ENCODE measurements around the gene MGAT4C.

Gene MGAT4C

DNA sequence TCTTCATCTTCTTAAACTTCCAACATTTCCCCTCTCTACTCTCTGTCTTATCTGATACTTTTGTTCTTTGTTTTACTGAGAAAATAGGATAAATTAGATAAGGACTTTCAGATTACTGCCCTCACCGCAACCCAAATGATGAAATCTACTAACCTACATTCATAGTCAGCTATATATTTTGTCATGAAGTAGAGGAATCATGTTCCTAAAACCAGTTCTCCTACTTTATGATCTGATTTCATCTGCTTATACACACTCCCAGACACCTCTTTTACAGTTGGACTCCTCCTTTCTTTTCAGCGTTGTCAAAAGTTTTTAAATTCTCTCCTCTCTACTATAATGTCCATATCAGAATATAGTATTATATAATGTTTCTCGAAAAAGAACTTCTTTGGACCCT lies 29.7 kb downstream of the MGAT4C start:
- H3K4me3 ChIP-seq (ENCODE audit: low read length), result no peak overlapping the region
- H3K36me3 ChIP-seq (ENCODE audit: control insufficient read depth, insufficient read depth, low read length), result no peaks in the 10 kb centered on the region
- H3K27me3 ChIP-seq (ENCODE audit: control insufficient read depth, insufficient read depth, low read length), result no peaks in the 10 kb centered on the region
- no peaks in the 10 kb centered on the region for H3K9me3 ChIP-seq (ENCODE audit: control insufficient read depth, low read length)
- H3K9ac ChIP-seq (ENCODE audit: low read length), result no peak overlapping the region
- H3K4me1 ChIP-seq (ENCODE audit: control insufficient read depth, insufficient read depth, low read length), result no peaks in the 10 kb centered on the region

DNA sequence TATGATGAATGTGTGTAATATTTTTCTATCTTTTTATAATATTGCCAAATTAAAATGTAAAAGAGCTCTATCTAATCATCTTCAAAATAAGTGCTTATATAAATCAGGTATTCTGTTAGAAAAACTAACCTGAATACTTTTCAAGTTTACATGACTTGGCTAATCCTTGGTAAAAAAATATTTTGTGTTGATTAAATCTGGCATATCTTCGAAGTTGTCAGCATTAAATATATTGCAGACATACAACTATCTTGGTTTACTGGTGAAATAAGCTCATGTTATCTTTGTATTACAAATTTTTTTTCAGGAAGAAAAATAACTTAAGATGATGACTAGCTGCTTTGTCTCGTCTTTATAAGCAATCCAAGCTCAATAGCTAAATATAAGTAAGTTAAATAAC lies 39.6 kb downstream of the MGAT4C start:
- H3K9me3 ChIP-seq (ENCODE audit: control insufficient read depth, low read length), result no peaks in the 10 kb centered on the region
- H3K36me3 ChIP-seq (ENCODE audit: control insufficient read depth, insufficient read depth, low read length), result no peaks in the 10 kb centered on the region
- no peaks in the 10 kb centered on the region for H3K4me1 ChIP-seq (ENCODE audit: control insufficient read depth, insufficient read depth, low read length)
- no peak overlapping the region for H3K9ac ChIP-seq (ENCODE audit: low read length)
- no peaks in the 10 kb centered on the region for H3K27me3 ChIP-seq (ENCODE audit: control insufficient read depth, insufficient read depth, low read length)
- H3K4me3 ChIP-seq (ENCODE audit: low read length), result no peak overlapping the region

DNA sequence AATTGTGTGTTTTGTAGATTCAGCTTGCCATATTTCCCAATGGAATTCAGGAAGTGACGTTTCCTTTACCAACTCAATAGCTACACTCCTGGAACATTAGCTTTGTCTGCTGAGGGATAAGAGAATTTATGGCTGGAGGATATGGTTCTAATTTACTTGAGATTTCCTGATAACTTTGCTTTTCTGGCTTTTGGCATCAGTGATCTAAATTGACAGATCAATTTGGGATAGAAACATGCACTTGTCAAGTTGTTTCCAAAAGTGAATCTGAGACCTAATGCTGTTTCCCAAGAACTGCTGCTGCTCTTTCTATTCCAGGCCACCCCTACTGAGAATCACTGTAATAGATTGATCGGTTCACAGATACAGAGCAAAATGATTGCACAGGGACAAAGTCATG lies 43.2 kb downstream of the MGAT4C start:
- Histone ChIP-seq H3K27me3 (ENCODE audit: control insufficient read depth, insufficient read depth, low read length) (no peaks in the 10 kb centered on the region), H3K4me3 (ENCODE audit: low read length) (no peak overlapping the region), H3K36me3 (ENCODE audit: control insufficient read depth, insufficient read depth, low read length) (no peaks in the 10 kb centered on the region), H3K9ac (ENCODE audit: low read length) (no peak overlapping the region), H3K4me1 (ENCODE audit: control insufficient read depth, insufficient read depth, low read length) (no peaks in the 10 kb centered on the region), H3K9me3 (ENCODE audit: control insufficient read depth, low read length) (no peaks in the 10 kb centered on the region)

DNA sequence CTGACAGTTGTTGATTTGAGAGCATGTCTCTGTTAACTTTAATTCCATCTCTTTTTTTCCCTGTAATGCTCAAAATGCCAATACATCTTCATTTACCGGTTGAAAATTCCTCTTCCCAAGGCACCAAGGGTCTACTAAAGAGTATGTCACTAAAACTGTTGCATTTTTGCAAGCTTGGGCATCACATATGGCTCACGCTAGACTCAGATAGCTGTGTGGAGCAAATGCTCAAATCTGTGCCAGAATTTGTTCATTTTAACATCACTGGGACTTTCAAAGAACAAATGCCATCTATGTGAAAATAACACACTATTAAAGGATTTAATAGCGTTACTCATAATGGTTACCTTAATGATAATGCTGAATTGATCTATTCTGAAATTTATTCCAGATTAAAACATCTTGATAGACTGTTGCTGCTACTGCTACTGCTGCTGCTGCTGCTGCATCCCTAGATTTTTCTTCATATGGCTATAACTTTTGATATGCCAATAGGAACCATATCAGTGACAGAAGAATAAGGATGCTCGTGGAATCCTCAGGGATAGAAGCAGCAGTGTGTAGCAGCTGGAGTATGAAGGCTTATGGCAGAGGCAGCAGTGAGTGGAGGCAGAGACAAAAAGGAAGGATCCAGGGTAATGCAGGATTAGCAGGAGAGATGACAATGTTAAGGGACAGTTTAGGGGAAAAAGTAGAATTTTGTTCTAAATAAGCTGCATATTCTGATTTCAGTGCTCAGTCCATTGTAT lies 57.3 kb downstream of the MGAT4C start:
- Histone ChIP-seq H3K36me3 (ENCODE audit: control insufficient read depth, insufficient read depth, low read length) (no peaks in the 10 kb centered on the region), H3K9ac (ENCODE audit: low read length) (no peak overlapping the region), H3K27me3 (ENCODE audit: control insufficient read depth, insufficient read depth, low read length) (no peaks in the 10 kb centered on the region), H3K4me3 (ENCODE audit: low read length) (no peak overlapping the region), H3K4me1 (ENCODE audit: control insufficient read depth, insufficient read depth, low read length) (no peaks in the 10 kb centered on the region), H3K9me3 (ENCODE audit: control insufficient read depth, low read length) (no peaks in the 10 kb centered on the region)

DNA sequence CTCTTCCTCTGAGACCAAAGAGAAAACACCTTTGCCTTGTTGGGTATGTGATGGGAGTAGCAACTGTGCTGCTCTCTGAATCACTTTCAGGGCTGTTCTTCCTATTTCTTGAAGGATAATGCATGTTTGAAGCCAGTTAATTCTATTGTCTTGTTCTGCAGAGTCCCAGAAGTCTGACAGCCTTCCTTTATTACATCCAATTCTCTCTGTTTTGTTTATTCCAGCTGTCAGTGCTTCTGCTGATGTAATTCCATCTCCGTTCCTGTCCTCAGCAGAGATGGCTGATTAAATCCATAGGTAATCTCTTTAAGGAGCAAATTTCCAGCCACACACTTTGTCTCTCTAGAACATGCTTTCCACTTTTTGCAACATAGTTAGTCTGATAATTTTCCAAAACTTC lies 59.7 kb downstream of the MGAT4C start:
- no peak overlapping the region for H3K9ac ChIP-seq (ENCODE audit: low read length)
- no peaks in the 10 kb centered on the region for H3K4me1 ChIP-seq (ENCODE audit: control insufficient read depth, insufficient read depth, low read length)
- no peak overlapping the region for H3K4me3 ChIP-seq (ENCODE audit: low read length)
- H3K27me3 ChIP-seq (ENCODE audit: control insufficient read depth, insufficient read depth, low read length), result no peaks in the 10 kb centered on the region
- H3K36me3 ChIP-seq (ENCODE audit: control insufficient read depth, insufficient read depth, low read length), result no peaks in the 10 kb centered on the region
- H3K9me3 ChIP-seq (ENCODE audit: control insufficient read depth, low read length), result no peaks in the 10 kb centered on the region

DNA sequence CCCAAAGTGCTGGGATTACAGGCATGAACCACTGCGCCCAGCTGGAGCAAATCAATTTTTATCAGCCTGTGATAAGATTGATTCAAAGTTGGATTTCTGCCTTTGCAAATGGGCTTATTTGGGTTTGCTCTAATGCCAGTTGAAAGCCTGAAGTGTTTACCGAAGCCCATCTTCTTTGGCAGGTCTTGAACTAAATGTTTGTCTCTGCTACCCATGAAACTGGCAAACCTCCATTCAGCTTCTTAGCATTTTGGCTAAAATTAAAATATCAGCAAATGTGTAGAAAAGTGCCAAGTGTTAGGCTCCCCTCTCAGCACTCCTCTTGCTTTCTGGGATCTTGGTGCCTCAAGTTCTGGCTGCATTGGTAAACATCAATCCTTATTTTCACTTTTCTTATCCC lies 61.5 kb downstream of the MGAT4C start:
- H3K9me3 ChIP-seq (ENCODE audit: control insufficient read depth, low read length), result no peaks in the 10 kb centered on the region
- no peaks in the 10 kb centered on the region for H3K27me3 ChIP-seq (ENCODE audit: control insufficient read depth, insufficient read depth, low read length)
- no peak overlapping the region for H3K9ac ChIP-seq (ENCODE audit: low read length)
- H3K4me1 ChIP-seq (ENCODE audit: control insufficient read depth, insufficient read depth, low read length), result no peaks in the 10 kb centered on the region
- H3K36me3 ChIP-seq (ENCODE audit: control insufficient read depth, insufficient read depth, low read length), result no peaks in the 10 kb centered on the region
- no peak overlapping the region for H3K4me3 ChIP-seq (ENCODE audit: low read length)

DNA sequence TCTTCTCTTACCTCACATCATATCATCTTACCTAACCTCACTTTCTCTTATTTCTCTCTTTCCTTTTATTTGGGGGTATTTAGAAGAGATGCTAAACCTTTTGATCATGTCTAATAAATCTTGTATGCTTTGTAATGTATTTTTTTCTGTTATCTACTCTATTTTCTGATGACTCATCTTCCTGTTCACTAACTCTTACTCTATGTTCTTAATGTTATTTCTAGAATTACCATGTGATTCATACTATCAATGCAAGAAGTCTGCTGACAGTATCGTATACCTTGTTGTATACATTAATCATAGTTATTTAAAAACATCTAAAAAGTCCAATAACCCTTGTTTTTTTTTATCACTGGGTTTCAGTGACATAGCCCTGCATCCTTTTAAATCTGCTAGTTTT lies 62.3 kb downstream of the MGAT4C start:
- no peak overlapping the region for H3K4me3 ChIP-seq (ENCODE audit: low read length)
- H3K36me3 ChIP-seq (ENCODE audit: control insufficient read depth, insufficient read depth, low read length), result no peaks in the 10 kb centered on the region
- no peaks in the 10 kb centered on the region for H3K27me3 ChIP-seq (ENCODE audit: control insufficient read depth, insufficient read depth, low read length)
- H3K9me3 ChIP-seq (ENCODE audit: control insufficient read depth, low read length), result no peaks in the 10 kb centered on the region
- H3K9ac ChIP-seq (ENCODE audit: low read length), result no peak overlapping the region
- H3K4me1 ChIP-seq (ENCODE audit: control insufficient read depth, insufficient read depth, low read length), result no peaks in the 10 kb centered on the region

DNA sequence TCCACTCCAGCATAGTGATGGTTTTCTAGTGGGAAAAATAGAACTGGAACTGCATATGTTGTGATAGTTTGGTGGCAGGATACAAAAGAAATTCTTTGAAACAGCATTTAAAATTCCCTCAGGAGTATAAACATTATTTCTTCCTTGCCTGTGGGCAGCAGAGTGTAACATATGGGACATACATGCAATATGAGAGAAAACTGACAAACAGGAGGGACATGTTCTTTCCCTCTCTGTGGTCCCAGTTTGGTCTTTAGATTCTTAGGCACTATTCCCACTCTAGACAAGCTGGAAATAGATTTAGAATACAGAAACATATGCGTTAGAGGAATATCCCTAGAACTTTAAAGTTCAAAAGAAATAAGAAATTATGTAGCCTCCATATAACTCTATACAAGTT lies 68.0 kb downstream of the MGAT4C start:
- H3K9me3 ChIP-seq (ENCODE audit: control insufficient read depth, low read length), result no peaks in the 10 kb centered on the region
- no peaks in the 10 kb centered on the region for H3K27me3 ChIP-seq (ENCODE audit: control insufficient read depth, insufficient read depth, low read length)
- no peaks in the 10 kb centered on the region for H3K4me1 ChIP-seq (ENCODE audit: control insufficient read depth, insufficient read depth, low read length)
- no peak overlapping the region for H3K4me3 ChIP-seq (ENCODE audit: low read length)
- H3K9ac ChIP-seq (ENCODE audit: low read length), result no peak overlapping the region
- no peaks in the 10 kb centered on the region for H3K36me3 ChIP-seq (ENCODE audit: control insufficient read depth, insufficient read depth, low read length)

DNA sequence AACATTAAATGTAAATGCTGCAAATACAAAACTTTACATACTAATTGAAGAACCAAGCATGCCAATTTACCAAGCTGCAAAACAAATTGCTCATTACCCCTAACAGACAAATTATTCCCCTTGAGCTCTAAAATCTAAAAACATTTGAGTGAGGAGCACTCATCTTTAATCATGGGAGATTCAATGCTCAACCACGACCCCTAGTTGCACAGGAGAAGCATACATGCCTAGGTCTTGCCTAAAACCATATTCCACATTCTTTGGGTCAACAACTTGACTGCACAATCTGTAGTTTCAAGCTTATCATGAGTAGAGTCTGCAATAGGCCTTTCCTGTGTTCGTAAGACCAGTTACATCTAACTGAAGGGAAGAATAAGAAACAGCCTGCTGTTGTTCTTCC lies 69.7 kb downstream of the MGAT4C start:
- H3K36me3 ChIP-seq (ENCODE audit: control insufficient read depth, insufficient read depth, low read length), result no peaks in the 10 kb centered on the region

DNA sequence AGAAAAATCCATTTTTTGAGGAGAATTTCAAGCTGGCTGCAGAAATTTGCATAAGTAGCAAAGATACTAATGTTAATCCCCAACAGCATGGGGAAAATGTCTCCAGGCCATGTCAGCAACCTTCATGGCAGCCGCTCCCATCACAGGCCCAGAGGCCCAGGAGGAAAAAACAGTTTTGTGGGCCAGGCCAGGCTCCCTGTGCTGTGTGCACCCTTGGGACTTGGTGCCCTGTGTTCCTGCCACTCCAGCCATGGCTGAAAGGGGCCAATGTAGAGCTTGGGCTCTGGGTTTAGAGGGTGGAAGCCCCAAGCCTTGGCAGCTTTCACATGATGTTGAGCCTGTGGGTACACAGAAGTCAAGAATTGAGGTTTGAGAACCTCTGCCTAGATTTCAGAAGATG lies 76.3 kb downstream of the MGAT4C start:
- no peaks in the 10 kb centered on the region for H3K36me3 ChIP-seq (ENCODE audit: control insufficient read depth, insufficient read depth, low read length)
- H3K9ac ChIP-seq (ENCODE audit: low read length), result no peak overlapping the region
- no peaks in the 10 kb centered on the region for H3K9me3 ChIP-seq (ENCODE audit: control insufficient read depth, low read length)
- no peak overlapping the region for H3K4me3 ChIP-seq (ENCODE audit: low read length)
- no peaks in the 10 kb centered on the region for H3K27me3 ChIP-seq (ENCODE audit: control insufficient read depth, insufficient read depth, low read length)
- H3K4me1 ChIP-seq (ENCODE audit: control insufficient read depth, insufficient read depth, low read length), result no peaks in the 10 kb centered on the region

More for the DNA sequence above, 69.7 kb downstream of the MGAT4C start:
- Histone ChIP-seq H3K9ac (ENCODE audit: low read length) (no peak overlapping the region), H3K4me1 (ENCODE audit: control insufficient read depth, insufficient read depth, low read length) (no peaks in the 10 kb centered on the region), H3K4me3 (ENCODE audit: low read length) (no peak overlapping the region), H3K9me3 (ENCODE audit: control insufficient read depth, low read length) (no peaks in the 10 kb centered on the region), H3K27me3 (ENCODE audit: control insufficient read depth, insufficient read depth, low read length) (no peaks in the 10 kb centered on the region)

DNA sequence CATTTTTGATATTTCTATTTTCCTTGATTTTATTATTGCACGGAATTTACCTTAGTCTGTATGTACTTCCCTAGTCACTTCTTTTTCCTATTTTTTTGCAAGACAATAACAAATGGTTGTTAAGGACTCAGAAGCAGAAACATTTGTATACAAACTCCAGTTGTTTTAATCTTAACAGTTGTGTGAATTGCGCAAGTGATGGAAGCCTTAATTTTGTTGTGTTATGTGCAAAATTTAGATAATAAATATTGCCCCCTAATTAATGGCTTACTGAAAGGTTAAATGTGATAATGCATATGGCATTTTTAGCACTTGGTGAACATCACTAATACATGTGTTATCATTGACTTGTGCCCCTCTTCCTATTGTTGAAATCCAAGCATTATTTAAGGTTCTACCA lies 82.0 kb downstream of the MGAT4C start:
- no peaks in the 10 kb centered on the region for H3K4me1 ChIP-seq (ENCODE audit: control insufficient read depth, insufficient read depth, low read length)
- no peak overlapping the region for H3K9ac ChIP-seq (ENCODE audit: low read length)
- no peak overlapping the region for H3K4me3 ChIP-seq (ENCODE audit: low read length)
- H3K9me3 ChIP-seq (ENCODE audit: control insufficient read depth, low read length), result no peaks in the 10 kb centered on the region
- no peaks in the 10 kb centered on the region for H3K36me3 ChIP-seq (ENCODE audit: control insufficient read depth, insufficient read depth, low read length)
- H3K27me3 ChIP-seq (ENCODE audit: control insufficient read depth, insufficient read depth, low read length), result no peaks in the 10 kb centered on the region

DNA sequence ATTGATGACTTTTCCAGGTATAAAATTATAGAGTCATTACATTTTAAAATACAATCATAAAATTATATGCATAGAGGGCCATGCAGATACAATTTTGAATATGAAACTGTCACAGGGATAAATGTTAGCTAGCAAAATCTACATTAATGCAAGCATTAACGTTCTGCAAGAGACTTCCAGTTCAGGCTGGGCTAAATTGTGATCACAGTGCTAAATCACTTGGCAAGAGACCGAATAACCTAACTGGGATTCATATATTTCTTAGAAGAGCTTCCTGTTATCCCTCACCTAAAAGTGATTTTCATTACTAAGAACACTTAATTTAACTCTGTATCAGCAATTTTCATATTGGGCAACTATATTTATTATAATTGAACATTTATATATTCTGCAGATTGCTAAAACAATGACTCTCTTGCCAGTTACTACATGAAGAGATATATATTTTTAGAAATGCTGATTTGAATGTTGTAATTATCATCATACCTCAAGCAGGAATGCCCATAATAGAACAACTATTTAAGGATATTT lies 83.2 kb downstream of the MGAT4C start:
- Histone ChIP-seq H3K27me3 (ENCODE audit: control insufficient read depth, insufficient read depth, low read length) (no peaks in the 10 kb centered on the region), H3K9me3 (ENCODE audit: control insufficient read depth, low read length) (no peaks in the 10 kb centered on the region), H3K4me1 (ENCODE audit: control insufficient read depth, insufficient read depth, low read length) (no peaks in the 10 kb centered on the region), H3K9ac (ENCODE audit: low read length) (no peak overlapping the region), H3K36me3 (ENCODE audit: control insufficient read depth, insufficient read depth, low read length) (no peaks in the 10 kb centered on the region), H3K4me3 (ENCODE audit: low read length) (no peak overlapping the region)

DNA sequence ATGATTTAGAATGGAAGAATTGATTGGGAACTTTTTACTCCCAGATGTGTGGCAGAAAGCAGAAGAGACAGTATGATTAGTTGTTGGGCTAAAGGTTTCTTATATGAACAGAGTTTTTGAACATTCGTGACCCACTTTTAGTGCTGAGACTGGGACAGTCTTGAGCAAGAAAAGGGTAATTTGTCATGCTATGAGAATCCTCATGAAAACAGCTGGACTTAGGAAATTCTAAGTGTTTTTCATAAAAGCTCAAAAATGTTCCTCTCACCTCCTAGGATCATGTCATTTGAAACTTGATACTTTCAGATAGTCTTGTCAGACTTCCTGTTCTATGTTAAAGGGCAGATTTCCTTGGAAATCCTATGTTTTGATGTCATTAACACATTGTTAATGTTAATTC lies 86.1 kb downstream of the MGAT4C start:
- no peaks in the 10 kb centered on the region for H3K36me3 ChIP-seq (ENCODE audit: control insufficient read depth, insufficient read depth, low read length)
- H3K4me1 ChIP-seq (ENCODE audit: control insufficient read depth, insufficient read depth, low read length), result no peaks in the 10 kb centered on the region
- no peaks in the 10 kb centered on the region for H3K9me3 ChIP-seq (ENCODE audit: control insufficient read depth, low read length)
- H3K27me3 ChIP-seq (ENCODE audit: control insufficient read depth, insufficient read depth, low read length), result no peaks in the 10 kb centered on the region
- H3K9ac ChIP-seq (ENCODE audit: low read length), result no peak overlapping the region
- H3K4me3 ChIP-seq (ENCODE audit: low read length), result no peak overlapping the region

Measured in mucosa of stomach (tissue), 1 donor.